Smooth muscle cell (in vitro differentiated cells): ENCODE data around the gene NAA38. TPM values are rescaled to one million over a fixed set of nuclear protein-coding genes. Genes with fewer than 3 reads are reported as not detected.
"Not testable (repeated sequence)": the region's sequence is repeated elsewhere in the genome, so short reads cannot be mapped to it uniquely, and the experiment has no call there.

Experiments
- DNase-seq: peaks from one replicate; lab custom pipeline; 2025; ENCODE audit not compliant: unreplicated experiment; lab: John Stamatoyannopoulos, UW
- H2AFZ ChIP-seq: fragments of 200-600 bp; sonication (generic); 2 replicates; pipeline ENCODE4 v1.6.0; 2016; ENCODE audit warnings: antibody characterized with exemption, low read depth, mild to moderate bottlenecking
- H3F3A ChIP-seq: fragments of 200-600 bp; sonication (generic); 2 replicates; pipeline ENCODE4 v1.6.0; 2017; ENCODE audit warnings: antibody characterized with exemption, low read depth
- H3K27ac ChIP-seq: fragments of 200-600 bp; sonication (generic); 2 replicates; pipeline ENCODE4 v1.5.1; 2016; ENCODE audit warnings: low read depth, mild to moderate bottlenecking
- H3K27me3 ChIP-seq: fragments of 200-600 bp; sonication (generic); 2 replicates; pipeline ENCODE4 v1.6.1; 2016; ENCODE audit warnings: low read depth, mild to moderate bottlenecking
- H3K36me3 ChIP-seq: fragments of 200-600 bp; sonication (generic); 2 replicates; pipeline ENCODE4 v1.5.1; 2016; ENCODE audit warnings: low read depth
- H3K4me1 ChIP-seq: fragments of 200-600 bp; sonication (generic); 2 replicates; pipeline ENCODE4 v1.5.1; 2016; ENCODE audit warnings: low read depth
- H3K4me2 ChIP-seq: fragments of 200-600 bp; sonication (generic); 2 replicates; pipeline ENCODE4 v1.6.0; 2016; ENCODE audit warnings: mild to moderate bottlenecking
- H3K4me3 ChIP-seq: fragments of 200-600 bp; sonication (generic); 2 replicates; pipeline ENCODE4 v1.5.1; 2016; ENCODE audit warnings: mild to moderate bottlenecking
- H3K79me2 ChIP-seq: fragments of 200-600 bp; sonication (generic); 2 replicates; pipeline ENCODE4 v1.6.0; 2016; ENCODE audit warnings: low read depth, mild to moderate bottlenecking
- H3K9ac ChIP-seq: fragments of 200-600 bp; sonication (generic); 2 replicates; pipeline ENCODE4 v1.6.0; 2016; ENCODE audit warnings: low read depth
- H3K9me3 ChIP-seq: fragments of 200-600 bp; sonication (generic); replicated peaks from 2 replicates; pipeline ENCODE4 v1.5.1; 2016; ENCODE audit warnings: low read depth
- H4K20me1 ChIP-seq: fragments of 200-600 bp; sonication (generic); 2 replicates; pipeline ENCODE4 v1.6.0; 2016; ENCODE audit warnings: low read depth
- CTCF ChIP-seq: fragments of 200-600 bp; sonication (generic); IDR thresholded peaks from 2 replicates; pipeline ENCODE4 v1.5.1; 2017; ENCODE audit warnings: borderline replicate concordance, mild to moderate bottlenecking, antibody characterized with exemption; ENCODE audit not compliant: insufficient read depth, poor library complexity, severe bottlenecking
- WGBS: methylation state at CpG from one replicate; pipeline ENCODE4 v1.1.7; 2016; ENCODE audit warnings: low lambda C conversion rate; 5-methylcytosine and 5-hydroxymethylcytosine counted together
- polyA plus RNA-seq: library from polyadenylated mRNA; unstranded; fragments of >200 nt; fragmentation: Nextera tagmentation; extraction: Ambion mirVana; gene quantifications from 2 replicates; pipeline ENCODE4 v1.2.1, GENCODE V29; 2016
- total RNA-seq: library from RNA; depleted of rRNA; stranded (reverse); fragments of >200 nt; gene quantifications from 2 replicates; pipeline ENCODE4 v1.2.3, GENCODE V29; 2014

Gene NAA38
- total and polyA plus RNA-seq, 2 experiments from 2014 or later, result 76.4 to 99.4 TPM

- no peak overlapping the region for H3K4me2 ChIP-seq
- no peak for TF ChIP-seq CTCF
- H3K36me3 ChIP-seq, result no peaks in the 10 kb centered on the region
- WGBS, result 97% methylated on average over 5 of the region's 5 CpGs
- H3K79me2 ChIP-seq, result peaks cover 5% of the 10 kb centered on the region
- H3K9ac ChIP-seq, result no peak overlapping the region
- no peaks in the 10 kb centered on the region for H3F3A ChIP-seq
- H3K27me3 ChIP-seq, result no peaks in the 10 kb centered on the region
- peaks cover 6% of the 10 kb centered on the region for H4K20me1 ChIP-seq
- no peak for DNase-seq
- no peak overlapping the region for H3K4me3 ChIP-seq
- no peaks in the 10 kb centered on the region for H3K9me3 ChIP-seq
- no peaks in the 10 kb centered on the region for H3K4me1 ChIP-seq
- no peak overlapping the region for H3K27ac ChIP-seq
- no peak overlapping the region for H2AFZ ChIP-seq
Measured at GRCh38 chr17:7864995-7865650, 7.8 kb upstream of the NAA38 start.

- not testable (repeated sequence) for H3K4me2 ChIP-seq, H4K20me1 ChIP-seq, H3F3A ChIP-seq, DNase-seq, H3K9me3 ChIP-seq, H3K36me3 ChIP-seq, H3K4me1 ChIP-seq, H3K27ac ChIP-seq, H2AFZ ChIP-seq, H3K79me2 ChIP-seq, H3K27me3 ChIP-seq, H3K9ac ChIP-seq, H3K4me3 ChIP-seq
- WGBS, result 58% methylated on average over 5 of the region's 5 CpGs
Measured at GRCh38 chr17:7864384-7864783, 7.0 kb upstream of the NAA38 start.

GRCh38 chr17:7862692-7863437, 5.5 kb upstream of the NAA38 start:
- H3K36me3 ChIP-seq, result no peaks in the 10 kb centered on the region
- no peak overlapping the region for H3K9ac ChIP-seq
- DNase-seq, result no peak
- H3K4me1 ChIP-seq, result no peaks in the 10 kb centered on the region
- H3K27me3 ChIP-seq, result no peaks in the 10 kb centered on the region
- no peak overlapping the region for H3K27ac ChIP-seq
- H4K20me1 ChIP-seq, result peaks cover 6% of the 10 kb centered on the region
- H3K4me2 ChIP-seq, result no peak overlapping the region
- H2AFZ ChIP-seq, result no peak overlapping the region
- peaks cover 5% of the 10 kb centered on the region for H3K79me2 ChIP-seq
- peaks cover 7% of the 10 kb centered on the region for H3F3A ChIP-seq
- H3K9me3 ChIP-seq, result no peaks in the 10 kb centered on the region
- peak; percentile 69 for TF ChIP-seq CTCF
- no peak overlapping the region for H3K4me3 ChIP-seq
- WGBS, result 63% methylated on average over 3 of the region's 3 CpGs

- Histone ChIP-seq H3K4me2 (peak overlapping the region; percentile 84), H2AFZ (no peak overlapping the region), H3K9me3 (no peaks in the 10 kb centered on the region), H3K79me2 (no peaks in the 10 kb centered on the region), H4K20me1 (peaks cover 32% of the 10 kb centered on the region), H3K4me1 (peaks cover 24% of the 10 kb centered on the region), H3K9ac (peak overlapping the region; percentile 79), H3K27me3 (no peaks in the 10 kb centered on the region), H3K4me3 (no peak overlapping the region), H3F3A (peaks cover 33% of the 10 kb centered on the region), H3K36me3 (no peaks in the 10 kb centered on the region), H3K27ac (peak overlapping the region; percentile 88)
- no peak for DNase-seq
- no peak for TF ChIP-seq CTCF
- WGBS, result 94% methylated on average over 8 of the region's 8 CpGs
Measured at GRCh38 chr17:7859028-7859427, 1.7 kb upstream of the NAA38 start.
